Prostate gland (tissue), 2 donors: ENCODE measurements around the gene SMTN.

Source experiments
- POLR2A ChIP-seq: fragments of 450-650 bp; IDR thresholded peaks from one replicate; pipeline ENCODE4 v1.6.1; 2016; ENCODE audit warnings: antibody characterized with exemption, mild to moderate bottlenecking
- POLR2AphosphoS5 ChIP-seq: sonication (generic); formaldehyde crosslinking; IDR thresholded peaks from one replicate; pipeline ENCODE4 v1.6.1; 2017; ENCODE audit warnings: antibody characterized with exemption
- TF ChIP-seq, protein P1 (sequence below), 4 experiments: fragments of 200-600 bp in 2 of 4; fragments of 450-650 bp in 2 of 4; sonication (generic) in 2 of 4; IDR thresholded peaks; 1 replicate in 3 of 4; 2 replicates in 1 of 4; pipeline ENCODE4 v1.5.1; 2016 to 2019; ENCODE audit warnings: antibody characterized with exemption in 4 of 4, mild to moderate bottlenecking in 2 of 4, moderate library complexity in 2 of 4

DNA sequence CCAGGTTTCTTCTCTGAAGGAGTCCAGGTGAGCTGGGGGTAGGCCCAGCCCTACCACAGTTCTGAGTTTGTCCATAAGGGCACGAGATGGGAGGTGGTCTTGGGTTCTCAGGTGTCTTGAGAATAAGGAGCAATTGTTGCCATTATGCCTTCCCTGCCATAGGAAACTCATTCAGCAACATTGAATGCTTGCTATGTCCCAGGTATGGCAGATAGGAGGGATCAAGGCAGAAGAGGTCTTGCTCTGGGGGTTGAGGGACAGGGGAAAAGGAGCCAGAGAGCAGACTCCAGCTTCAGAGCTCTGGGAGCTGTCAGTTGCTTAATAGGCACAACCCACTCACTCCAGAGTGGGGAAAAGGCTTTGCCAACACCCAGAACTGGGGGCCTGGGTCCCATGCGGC lies 22.0 kb downstream of the SMTN start:
- TF ChIP-seq, protein P1, sequence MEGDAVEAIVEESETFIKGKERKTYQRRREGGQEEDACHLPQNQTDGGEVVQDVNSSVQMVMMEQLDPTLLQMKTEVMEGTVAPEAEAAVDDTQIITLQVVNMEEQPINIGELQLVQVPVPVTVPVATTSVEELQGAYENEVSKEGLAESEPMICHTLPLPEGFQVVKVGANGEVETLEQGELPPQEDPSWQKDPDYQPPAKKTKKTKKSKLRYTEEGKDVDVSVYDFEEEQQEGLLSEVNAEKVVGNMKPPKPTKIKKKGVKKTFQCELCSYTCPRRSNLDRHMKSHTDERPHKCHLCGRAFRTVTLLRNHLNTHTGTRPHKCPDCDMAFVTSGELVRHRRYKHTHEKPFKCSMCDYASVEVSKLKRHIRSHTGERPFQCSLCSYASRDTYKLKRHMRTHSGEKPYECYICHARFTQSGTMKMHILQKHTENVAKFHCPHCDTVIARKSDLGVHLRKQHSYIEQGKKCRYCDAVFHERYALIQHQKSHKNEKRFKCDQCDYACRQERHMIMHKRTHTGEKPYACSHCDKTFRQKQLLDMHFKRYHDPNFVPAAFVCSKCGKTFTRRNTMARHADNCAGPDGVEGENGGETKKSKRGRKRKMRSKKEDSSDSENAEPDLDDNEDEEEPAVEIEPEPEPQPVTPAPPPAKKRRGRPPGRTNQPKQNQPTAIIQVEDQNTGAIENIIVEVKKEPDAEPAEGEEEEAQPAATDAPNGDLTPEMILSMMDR (IDR thresholded peaks at IDR 0.05), result no peak
- TF ChIP-seq POLR2AphosphoS5 (no peak), POLR2A (no peak)
